ENCODE measurements around the gene TAF4.

GRCh38 chr20:62061851-62062423, 3.7 kb downstream of the TAF4 start:
- TF ChIP-seq CTCF (IDR thresholded peaks at IDR 0.05) (no peak), POLR2A (IDR thresholded peaks at IDR 0.05) (no peak)
